NCI-H2196 (cell line): ENCODE data around the gene WIPI1.

ENCODE experiments used
- DNase-seq: peaks from one replicate; lab custom pipeline; 2025; ENCODE audit not compliant: unreplicated experiment; lab: John Stamatoyannopoulos, UW

The WIPI1 gene

DNA sequence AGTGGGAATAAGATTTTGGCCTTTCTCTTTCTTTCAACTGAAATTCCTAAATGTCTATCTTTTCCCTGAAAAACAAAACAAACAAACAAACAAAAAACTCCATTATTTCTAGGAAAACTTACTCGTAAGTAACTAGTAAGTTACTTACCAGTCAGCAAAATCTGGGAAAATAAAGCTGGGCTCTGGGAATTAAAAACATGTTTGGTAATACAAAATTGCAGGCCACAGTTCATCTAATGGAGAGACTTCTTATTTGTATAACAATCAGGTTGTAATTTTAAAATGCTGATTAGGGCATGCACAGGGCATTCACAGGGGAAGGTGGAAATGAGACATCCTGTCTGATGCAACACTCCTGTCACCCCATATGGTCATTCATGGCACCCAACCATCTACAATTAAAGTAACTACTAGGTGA lies 3.8 kb upstream of the WIPI1 start:
- no peak for DNase-seq

DNA sequence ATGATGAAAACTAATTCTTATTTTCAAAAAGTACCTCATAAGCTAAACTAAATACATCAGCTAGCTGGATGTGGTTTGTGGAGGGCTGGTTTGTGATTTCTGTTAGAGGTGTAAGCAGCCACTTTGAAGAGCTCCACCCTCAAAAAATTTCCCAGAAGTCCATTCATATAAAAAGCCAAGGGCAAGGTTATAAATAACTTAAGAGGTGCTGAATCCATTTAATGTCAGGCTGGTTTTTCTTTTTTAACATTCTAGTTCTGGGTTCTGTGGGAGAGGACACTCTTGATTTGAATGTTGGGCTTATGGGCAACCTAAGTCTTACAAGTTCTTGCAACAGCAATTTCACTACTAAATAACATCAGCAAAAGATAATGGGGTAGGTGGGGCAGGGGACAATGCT lies 3.4 kb upstream of the WIPI1 start:
- no peak for DNase-seq

DNA sequence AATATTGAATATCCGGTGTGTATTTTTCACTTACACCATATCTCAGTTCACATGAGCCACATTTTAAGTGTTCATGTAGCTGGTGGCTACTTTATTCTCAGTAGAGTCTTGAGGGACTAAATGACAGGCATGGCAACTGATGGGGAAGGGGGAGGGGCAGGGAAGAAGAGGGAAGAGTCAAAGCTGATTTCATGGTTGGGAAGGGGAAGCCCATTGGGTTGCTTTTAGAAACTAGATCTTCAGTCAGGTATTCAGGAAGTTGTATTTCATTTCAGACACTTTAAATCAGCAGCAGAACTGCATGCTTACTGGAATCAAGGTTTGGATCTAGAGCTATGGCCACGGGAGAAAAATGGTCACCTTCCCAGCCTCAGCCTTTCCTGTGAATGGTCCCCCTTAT lies 2.9 kb upstream of the WIPI1 start:
- DNase-seq = no peak

DNA sequence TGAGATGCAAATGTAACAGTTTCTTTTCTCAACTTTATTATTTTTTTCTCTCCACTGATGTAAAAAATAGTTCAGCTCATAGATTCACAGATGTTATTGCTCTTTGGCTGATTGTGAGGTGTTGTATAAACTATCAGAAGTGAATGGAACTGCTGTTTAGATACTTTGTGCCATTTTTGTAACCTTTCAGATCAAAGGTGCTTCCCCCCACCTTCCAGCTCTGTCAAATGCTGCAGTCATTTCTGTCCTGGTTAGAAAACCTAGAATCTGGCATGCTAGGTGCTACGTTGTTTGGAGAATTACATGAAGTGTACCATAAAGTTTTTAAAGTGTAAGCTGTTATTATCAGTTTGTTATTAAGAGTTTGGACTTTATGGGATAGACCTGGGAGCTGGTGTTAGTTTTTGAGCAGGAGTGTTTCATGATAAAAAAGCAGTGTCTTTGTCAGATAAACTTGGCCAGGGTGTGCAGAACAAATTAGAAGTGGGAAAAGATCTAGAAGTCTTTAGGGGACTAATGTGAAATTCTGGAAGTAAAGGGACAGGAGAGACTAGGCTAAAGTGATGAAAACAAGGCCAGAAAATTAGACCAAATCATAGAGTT lies 1.8 kb upstream of the WIPI1 start:
- DNase-seq = no peak

DNA sequence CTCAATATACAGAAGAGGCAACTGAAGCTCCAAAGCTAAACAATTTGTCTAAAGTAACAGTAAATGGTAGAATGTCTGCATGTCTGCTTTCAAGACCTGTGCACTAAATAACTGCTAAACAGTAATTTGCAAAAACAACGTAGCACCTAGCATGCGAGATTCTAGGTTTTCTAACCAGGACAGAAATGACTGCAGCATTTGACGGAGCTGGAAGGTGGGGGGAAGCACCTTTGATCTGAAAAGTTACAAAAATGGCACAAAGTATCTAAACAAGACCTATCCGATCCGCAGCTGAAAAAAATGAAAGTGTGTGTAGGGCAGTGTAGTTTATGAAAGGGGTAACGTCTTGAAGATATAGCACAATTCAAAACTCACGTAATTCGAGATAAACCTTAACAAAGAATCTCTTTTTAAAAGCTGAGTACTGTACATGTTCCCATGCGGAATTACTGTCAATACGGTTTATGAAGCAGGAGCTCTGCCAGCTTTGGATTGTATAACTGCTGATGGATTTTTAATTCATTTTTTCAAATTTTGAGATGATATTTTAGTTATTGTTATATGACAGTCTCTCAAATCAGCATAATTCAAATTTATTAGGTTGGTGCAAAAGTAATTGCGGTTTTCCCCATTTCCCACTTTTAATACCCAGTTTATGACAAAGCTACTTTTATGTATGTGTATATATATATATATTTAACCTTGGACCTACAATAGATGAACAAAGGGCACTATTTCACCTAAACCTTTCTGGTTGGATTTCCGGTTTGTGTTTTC lies 1.2 kb upstream of the WIPI1 start:
- no peak for DNase-seq

DNA sequence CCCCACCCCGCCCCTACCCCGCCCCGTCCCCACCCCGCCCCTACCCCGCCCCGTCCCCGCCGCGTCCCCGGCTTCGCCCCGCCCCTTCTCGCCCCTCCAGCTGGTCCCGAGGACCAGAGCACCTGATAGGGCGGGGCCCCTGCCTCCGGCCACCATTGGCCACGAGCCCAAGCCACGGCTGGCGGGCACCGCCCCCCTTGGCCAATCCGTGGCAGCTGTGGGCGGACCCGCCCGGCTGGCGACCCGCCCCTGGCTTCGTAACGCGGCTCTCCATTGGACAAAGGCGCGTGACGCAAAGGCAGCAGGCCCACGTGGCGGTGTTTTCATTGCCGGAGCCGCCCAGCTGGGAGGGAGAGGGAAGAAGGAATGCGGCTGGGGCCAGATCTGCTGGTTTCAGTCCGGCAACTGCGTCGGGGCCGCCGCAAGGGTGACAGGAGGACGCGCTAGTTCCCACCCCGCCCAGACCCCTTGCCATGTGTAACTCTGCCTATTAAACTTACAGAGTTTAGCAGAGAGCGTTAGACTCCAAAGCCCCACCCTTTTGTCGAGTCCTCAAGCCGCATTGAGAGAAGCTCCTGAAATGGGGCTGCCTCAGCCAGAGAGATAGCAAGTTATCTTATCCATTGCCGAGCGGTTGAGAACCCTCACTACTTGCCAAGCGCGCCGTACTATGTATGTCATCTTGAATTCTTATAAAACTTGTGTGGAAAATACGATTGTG lies 403 bp upstream of the WIPI1 start:
- peak; percentile 99 for DNase-seq

DNA sequence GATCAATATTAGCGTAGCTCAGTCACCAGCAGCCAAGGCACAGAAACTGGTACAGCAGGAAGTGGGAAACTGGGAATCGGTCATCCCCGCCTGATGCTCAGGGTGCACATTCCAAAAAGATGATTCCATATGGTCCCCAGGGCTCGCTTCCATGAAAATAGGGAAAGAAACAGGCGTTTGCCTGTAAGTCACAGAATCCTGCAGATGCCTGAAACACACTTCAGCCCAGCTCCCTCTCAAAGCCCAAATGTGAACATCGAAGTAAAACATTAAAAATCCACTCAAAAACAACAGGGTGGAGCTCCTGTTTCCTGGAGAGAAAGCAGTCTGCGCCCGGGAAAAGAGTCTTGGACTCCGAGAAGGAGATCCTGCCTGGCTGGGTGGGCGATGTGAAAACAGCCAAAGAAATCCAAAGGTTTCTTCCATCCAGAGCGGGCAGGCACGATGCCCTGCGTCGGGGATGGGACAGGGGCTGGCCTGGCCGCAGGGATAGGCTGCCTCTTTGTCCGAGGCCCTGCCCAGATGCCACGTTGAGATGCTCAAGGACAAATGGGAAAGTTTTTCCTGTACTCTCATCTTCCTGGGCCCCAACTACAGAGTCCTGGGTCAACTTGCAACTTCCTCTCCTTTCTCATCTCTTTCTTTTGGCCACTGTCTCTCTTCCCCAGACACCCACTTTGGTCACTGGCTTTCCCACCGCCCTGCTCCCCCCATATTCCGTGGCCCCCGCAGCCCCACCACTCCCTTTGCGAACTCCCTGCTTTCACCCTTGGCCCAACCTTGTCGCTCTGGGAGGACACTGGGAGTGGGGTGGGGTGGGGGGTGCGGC lies 743 bp downstream of the WIPI1 start:
- peak; percentile 63 for DNase-seq

DNA sequence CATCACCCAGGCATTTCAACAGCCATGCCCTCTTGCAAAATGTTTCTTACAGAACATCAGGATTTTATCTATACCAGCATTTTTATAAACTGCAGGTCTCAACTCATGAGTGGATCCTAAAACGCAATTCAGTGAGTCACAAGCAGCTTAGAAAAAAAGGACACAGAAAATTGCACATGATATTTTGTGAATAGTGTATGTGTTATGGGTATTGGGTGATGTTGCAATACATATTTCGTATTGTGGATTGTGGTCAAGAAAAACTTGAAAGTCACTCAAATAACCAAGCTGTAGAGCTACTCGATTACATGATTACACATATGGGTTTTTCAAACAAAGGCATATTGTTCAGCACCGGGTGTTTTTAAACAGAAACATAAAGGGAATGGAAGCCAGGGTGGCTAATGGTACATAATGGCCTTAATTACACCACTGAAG lies 1.4 kb downstream of the WIPI1 start:
- no peak for DNase-seq

DNA sequence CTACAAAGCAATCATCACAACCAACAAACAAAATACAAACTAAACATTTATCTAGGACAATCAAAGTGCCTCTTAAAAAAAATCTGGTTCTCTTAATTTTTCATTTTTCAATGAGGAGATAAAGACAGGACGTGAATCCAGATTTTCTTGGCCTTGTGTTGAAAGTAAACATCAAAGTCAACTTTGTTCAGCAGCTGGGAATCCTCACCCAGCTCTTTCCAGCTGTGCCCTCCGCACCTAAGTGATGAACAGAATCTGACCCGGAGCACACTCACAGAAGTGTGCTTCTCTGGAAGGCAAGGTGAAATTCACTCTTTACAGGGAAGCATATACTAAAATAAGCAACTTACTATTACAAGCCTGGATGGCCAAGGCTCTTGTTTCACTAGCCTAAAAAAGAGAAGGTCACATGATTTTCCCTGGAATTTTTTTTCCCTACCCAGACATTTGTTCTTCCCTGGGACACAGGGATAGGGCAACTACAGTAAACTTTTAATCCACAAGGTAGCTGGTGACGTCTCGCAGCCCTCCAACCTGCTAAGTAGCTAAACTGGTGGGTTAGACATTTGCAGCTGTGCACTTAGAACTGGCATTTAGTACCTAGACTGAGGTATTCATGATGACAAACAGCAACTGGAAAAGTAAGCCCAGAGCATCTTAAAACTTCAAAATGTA lies 3.2 kb downstream of the WIPI1 start:
- no peak for DNase-seq

DNA sequence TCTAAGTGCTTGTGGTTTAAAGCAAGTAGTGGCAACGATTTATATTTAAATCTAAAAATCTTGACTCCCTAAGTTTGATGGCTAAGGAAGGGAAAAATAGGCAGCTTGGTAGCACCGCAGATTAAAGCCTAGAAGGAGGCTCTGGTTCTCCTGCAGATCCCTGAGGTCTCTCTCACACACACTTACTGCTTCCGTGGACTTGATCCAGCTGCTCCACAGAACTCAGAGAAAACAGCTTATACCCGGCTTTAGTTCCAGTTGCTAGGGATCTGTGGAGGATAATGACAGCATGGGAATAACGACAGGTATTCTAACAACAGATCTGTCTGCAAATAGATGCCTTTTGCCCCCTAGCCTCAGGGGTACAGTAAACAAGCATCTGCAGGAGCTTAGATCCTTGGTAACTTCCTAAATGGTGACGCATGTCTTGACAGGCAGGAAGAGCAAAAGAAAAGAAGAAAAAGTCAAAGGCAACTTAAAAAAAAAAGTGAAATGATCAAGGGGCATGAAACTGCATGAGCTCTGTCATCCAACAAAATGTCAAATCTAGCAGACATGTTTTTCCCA lies 4.5 kb downstream of the WIPI1 start:
- DNase-seq = no peak

DNA sequence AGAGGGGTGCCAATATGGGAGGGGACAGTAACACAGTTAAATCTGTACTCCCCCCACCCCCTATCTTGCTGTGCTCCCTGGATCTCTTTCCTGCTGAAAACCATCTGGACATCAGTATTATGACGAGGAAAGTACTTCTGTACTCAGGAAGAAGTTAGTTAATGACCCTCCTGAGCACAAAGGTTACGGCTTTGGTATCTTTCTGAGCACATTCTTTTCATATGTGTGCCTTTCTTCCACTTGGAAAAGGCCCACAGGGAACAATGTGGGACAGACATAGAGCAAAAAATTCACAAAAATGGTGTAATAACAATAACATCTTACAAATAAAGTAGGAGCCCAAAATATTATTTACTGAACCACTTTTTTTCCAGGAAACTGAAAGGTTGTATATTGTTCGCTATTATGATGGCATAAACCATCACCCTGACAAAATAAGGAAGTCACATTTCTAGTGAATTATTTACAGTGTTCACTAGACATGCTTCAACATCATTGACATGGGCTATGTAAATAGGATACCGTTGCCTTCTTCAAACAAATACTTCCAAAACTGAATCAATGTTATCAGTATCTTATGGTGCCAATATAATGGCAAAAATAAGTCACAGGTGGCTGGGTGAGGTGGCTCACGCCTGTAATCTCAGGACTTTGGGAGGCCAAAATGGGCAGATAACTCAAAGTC lies 5.5 kb downstream of the WIPI1 start:
- no peak for DNase-seq

DNA sequence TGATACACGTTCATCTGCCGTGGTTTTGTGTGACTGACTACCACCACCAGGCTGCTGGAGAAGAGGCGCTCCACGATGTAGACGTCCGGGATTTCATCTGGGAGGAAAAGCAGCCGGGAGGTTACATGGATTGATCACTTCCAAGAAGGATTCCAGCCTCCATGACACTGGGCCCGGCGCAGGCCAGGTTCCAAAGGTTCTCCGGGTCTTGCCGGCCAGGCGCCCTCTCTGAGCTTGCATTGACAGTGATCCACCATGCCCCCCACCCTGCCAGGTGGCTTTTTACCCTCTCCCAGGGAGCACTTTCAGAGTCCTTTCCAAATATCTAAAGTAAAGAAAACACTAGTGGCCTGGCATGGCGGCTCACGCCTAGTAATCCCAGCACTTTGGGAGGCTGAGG lies 6.5 kb downstream of the WIPI1 start:
- no peak for DNase-seq

DNA sequence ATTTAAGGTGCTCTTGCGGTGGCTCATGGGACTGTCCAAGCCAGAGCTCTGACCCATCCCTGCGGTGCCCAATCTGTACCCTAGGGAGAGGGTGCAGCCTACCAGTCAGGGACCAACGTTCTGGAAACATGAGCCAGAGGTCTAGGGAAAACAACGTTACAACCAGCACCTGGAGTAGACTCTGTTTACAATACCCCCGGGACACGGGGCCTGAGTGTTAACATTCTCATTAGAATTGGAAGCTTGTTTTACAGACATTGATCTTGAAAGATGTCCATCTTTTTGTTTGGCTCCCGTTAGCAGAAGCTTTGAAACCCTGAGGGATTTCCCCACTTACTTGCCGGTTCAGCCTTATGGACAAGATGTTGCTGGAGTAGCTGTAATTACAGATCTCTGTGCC lies 6.9 kb downstream of the WIPI1 start:
- DNase-seq = no peak

DNA sequence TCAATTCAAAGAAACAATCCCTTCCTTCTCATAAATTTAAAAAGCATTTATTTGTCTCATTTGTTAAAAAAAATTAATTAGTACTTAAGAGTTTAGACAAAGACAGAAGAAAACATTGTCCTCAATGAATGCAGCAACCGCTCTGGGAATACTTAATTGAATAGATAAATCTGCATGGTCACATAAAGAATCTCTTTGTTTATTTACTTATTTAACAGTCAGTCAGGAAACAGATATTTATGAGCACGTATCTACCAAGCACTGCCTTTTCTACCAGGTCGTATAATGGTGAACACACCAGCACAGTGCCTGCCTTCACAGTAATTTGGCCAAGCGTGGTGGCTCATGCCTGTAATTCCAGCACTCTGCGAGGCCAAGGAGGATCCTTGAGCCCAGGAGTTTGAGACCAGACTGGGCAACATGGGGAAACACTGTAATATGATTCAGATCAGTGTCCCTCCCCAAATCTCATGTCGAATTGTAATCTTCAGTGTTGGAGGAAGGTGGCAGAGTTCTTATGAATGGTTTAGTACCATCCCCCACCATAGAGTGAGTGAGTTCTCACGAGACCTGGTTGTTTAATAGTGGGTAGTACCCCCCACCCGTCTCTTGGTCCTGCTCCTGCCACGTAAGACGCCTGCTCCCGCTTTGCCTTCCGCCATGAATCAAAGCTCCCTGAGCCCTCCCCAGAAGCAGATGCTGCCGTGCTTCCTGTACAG lies 8.1 kb downstream of the WIPI1 start:
- DNase-seq = no peak

DNA sequence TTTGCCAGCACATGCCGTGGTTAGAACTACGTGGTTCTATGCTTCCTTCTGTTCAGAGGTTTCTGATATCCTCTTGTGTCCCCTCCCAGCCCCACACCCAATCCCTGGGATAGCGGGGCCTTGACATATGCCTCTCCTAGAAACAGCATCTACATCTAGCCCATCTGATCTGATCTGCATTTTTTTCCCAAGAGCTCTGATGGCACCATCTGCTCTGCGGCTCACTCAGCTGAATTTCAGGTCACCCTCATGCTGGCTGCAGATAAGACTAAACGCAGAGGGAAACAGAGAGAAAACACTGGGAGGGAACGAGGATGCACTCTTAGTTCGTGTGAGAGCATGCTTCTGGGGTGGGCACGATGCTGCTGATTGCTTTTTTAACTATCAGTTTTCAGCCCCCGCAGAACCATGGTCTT lies 10.7 kb downstream of the WIPI1 start:
- DNase-seq = no peak

DNA sequence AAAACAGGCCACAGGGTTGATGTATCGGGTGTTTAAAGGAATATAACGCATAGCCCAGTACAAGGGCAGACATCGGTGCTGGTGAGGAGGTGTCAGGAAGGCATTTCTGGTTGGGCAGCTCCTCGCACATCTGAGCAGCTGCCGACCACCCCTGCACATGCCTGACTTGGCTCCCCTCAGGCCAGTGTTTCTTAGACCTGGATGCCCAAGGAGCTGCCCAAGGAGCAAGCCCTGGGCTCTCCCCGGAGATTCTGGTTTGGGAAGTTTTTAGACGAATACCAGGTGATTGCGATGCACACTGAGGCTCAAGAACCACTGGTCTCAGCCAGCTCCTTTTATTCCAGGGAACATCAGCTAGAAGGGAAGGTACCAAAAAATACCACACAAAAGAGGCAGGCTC lies 11.6 kb downstream of the WIPI1 start:
- no peak for DNase-seq

DNA sequence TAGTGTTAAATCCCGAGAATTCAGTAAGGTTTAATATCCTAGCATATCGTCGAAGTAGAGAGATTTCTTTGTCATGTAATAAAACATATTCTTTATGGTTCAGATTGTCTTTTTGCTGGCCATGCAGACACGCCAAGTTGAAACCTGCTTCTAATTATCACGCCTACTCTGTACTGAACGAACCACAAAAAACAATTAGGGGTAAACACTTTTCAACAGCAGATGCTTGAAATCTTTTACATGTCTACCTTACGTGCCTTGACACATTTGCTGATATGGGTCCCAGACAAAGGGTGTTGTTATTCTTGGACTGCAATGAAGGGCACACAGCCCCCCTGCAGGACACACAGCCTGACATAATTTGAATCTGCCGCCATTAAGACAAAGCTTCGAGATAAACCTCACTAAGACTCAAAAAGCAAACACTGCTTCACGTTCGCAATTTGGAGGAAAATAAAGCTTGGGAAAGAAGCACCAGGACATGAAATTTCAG lies 13.3 kb downstream of the WIPI1 start:
- no peak for DNase-seq

DNA sequence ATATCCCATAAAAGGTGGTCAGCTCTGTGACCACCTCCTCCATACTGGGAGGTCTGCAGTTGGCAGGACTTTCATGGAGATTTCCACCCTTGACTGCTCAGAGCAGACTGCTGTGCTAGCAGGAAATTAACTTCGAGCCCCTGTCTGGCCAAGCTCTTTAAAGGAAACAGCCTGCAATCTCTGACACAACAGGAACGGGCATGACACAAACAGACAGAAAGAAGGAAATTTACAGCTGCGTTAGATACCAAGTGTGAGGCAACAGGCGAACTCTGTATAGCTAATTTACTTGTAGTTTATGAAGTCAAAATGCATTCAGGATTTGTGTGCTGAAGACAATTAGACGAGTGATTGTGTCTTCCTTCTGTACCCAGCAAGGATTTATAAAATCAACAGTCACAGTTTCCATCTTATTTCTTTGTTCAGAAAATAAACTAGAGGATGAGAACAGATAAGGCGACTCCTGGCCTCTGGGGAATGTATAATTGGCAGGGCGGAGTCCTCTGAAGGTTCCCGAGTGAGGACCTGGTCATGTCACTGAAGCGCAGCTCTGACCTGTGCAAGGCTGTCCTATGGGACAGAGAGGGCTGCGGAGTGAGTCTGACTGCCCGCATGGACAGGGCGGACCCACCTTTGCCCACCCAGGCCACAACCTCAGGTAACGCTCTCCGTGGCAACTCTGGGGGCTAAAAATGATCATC lies 16.1 kb downstream of the WIPI1 start:
- no peak for DNase-seq
